Neutrophil (primary cell): ENCODE results near the gene SNAPC4.

Experiments used
- H3K27ac ChIP-seq: fragments of 200-600 bp; sonication (generic); 2 replicates; pipeline ENCODE4 v1.5.1; 2016; ENCODE audit warnings: mild to moderate bottlenecking, moderate library complexity
- H3K27me3 ChIP-seq: fragments of 200-600 bp; sonication (generic); 2 replicates; pipeline ENCODE4 v1.6.0; 2016; ENCODE audit warnings: mild to moderate bottlenecking
- H3K36me3 ChIP-seq: fragments of 200-600 bp; sonication (generic); 2 replicates; pipeline ENCODE4 v1.5.1; 2017
- H3K4me1 ChIP-seq, 2 experiments: fragments of 200-600 bp in 1 of 2; sonication (generic) in 1 of 2; 1 replicate in 1 of 2; 2 replicates in 1 of 2; pipeline versions ENCODE4 v1.5.1 to v1.6.1; 2013 to 2016; ENCODE audit warnings: low read depth in 1 of 2, low read length in 1 of 2, mild to moderate bottlenecking in 1 of 2, moderate library complexity in 1 of 2; ENCODE audit not compliant: control insufficient read depth in 1 of 2, insufficient read depth in 1 of 2
- H3K4me3 ChIP-seq, 2 experiments: fragments of 200-600 bp in 1 of 2; sonication (generic) in 1 of 2; 1 replicate in 1 of 2; 2 replicates in 1 of 2; pipeline ENCODE4 v1.5.1; 2013 to 2016; ENCODE audit warnings: low read depth in 1 of 2, low read length in 1 of 2, mild to moderate bottlenecking in 1 of 2, moderate library complexity in 1 of 2
- H3K9me3 ChIP-seq: fragments of 200-600 bp; sonication (generic); 2 replicates; pipeline ENCODE4 v1.5.1; 2016
- TF ChIP-seq, protein P1 (sequence below): fragments of 200-600 bp; sonication (generic); IDR thresholded peaks from 2 replicates; pipeline ENCODE4 v1.5.1; 2016; ENCODE audit warnings: antibody characterized with exemption

The SNAPC4 gene

DNA sequence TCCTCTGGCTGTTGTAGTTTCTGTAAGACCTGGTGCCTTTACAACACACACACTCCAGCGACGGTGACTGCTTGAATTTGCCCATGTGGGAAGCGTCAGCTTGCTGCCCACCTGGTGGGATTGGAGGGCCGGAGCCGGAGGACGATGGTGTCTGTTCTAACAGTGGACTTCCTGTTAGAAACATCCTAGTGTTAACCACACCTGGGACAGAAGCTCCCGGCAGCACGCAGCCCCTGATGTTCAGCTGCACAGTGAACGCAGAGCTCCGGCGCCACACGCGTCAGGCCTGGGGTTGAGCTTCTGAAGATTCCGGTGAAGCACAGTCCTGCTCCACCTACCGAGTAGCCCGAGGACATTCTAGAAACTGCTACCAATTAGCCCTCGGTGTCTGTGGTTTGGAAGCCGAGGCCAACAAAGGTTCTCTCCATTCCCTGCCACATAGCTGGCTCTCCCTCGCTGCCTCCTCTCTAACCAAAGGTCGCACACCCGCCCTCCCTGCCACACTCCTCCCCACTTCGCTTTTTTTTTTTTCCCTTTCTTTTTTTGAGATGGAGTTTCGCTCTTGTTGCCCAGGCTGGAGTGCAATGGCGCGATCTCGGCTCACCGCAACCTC is 24.9 kb upstream of the SNAPC4 start:
- Histone ChIP-seq H3K9me3 (no peaks in the 10 kb centered on the region), H3K4me1 (no peaks in the 10 kb centered on the region), H3K4me3 (no peak overlapping the region), H3K27ac (no peak overlapping the region), H3K36me3 (peaks cover 58% of the 10 kb centered on the region), H3K27me3 (no peaks in the 10 kb centered on the region)
- TF ChIP-seq, protein P1, sequence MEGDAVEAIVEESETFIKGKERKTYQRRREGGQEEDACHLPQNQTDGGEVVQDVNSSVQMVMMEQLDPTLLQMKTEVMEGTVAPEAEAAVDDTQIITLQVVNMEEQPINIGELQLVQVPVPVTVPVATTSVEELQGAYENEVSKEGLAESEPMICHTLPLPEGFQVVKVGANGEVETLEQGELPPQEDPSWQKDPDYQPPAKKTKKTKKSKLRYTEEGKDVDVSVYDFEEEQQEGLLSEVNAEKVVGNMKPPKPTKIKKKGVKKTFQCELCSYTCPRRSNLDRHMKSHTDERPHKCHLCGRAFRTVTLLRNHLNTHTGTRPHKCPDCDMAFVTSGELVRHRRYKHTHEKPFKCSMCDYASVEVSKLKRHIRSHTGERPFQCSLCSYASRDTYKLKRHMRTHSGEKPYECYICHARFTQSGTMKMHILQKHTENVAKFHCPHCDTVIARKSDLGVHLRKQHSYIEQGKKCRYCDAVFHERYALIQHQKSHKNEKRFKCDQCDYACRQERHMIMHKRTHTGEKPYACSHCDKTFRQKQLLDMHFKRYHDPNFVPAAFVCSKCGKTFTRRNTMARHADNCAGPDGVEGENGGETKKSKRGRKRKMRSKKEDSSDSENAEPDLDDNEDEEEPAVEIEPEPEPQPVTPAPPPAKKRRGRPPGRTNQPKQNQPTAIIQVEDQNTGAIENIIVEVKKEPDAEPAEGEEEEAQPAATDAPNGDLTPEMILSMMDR = no peak

DNA sequence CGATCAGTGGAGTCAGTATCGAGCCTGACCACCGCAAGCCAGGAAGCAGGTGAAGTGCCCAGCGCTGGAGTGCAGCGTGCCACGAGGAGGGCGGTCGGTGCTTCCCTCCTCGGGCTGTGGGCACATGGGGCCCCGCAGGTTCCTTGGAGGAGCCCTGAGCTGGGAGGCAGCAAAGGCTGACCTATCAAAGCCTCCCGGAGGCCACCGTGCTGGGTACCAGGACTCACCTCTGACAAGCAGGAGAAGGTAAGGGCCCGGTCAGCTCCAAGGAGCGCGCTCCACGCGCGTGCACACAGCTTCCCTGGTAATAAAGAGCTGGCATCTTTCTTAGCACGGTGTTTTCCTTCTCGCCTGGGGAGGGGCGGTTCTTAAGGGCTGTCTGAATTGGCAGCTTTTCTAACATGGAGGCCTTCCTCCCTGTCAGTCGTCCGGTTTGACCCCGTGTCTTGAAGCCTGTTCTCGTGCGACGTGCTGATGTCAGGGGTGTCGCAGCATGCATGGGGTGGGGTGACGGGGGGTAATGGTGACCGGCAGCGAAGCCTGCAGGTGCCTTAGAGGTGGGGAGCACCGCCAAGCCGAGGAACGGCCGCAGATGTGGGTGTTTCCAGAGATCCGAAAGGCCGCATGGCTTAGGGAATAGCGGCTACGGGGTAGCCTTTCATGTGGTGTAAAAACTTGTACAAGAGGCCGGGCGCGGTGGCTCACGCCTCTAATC is 23.6 kb upstream of the SNAPC4 start:
- no peak overlapping the region for H3K4me3 ChIP-seq

DNA sequence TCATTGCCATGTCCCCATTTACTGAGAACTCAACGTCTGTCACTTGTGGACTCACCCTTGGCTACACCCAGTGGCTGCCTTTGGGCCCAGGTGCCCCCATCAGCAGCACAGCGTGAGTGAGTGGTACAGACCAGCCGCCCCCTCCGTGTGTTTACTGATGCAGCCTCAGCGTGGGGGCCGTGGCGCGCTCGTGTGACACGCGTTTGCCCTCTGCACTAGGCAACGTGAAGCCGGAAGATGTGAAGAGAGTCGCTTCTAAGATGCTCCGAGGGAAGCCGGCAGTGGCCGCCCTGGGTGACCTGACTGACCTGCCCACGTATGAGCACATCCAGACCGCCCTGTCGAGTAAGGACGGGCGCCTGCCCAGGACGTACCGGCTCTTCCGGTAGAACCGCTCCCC is 22.9 kb upstream of the SNAPC4 start:
- H3K4me1 ChIP-seq = no peaks in the 10 kb centered on the region
- TF ChIP-seq, protein P1 = no peak
- no peaks in the 10 kb centered on the region for H3K9me3 ChIP-seq
- no peak overlapping the region for H3K27ac ChIP-seq
- no peak overlapping the region for H3K4me3 ChIP-seq
- no peaks in the 10 kb centered on the region for H3K27me3 ChIP-seq
- peaks cover 67% of the 10 kb centered on the region for H3K36me3 ChIP-seq

More for the DNA sequence above, 23.6 kb upstream of the SNAPC4 start:
- Histone ChIP-seq H3K27ac (no peak overlapping the region), H3K4me1 (no peaks in the 10 kb centered on the region), H3K27me3 (no peaks in the 10 kb centered on the region), H3K36me3 (peaks cover 60% of the 10 kb centered on the region), H3K9me3 (no peaks in the 10 kb centered on the region)
- TF ChIP-seq, protein P1 = no peak

DNA sequence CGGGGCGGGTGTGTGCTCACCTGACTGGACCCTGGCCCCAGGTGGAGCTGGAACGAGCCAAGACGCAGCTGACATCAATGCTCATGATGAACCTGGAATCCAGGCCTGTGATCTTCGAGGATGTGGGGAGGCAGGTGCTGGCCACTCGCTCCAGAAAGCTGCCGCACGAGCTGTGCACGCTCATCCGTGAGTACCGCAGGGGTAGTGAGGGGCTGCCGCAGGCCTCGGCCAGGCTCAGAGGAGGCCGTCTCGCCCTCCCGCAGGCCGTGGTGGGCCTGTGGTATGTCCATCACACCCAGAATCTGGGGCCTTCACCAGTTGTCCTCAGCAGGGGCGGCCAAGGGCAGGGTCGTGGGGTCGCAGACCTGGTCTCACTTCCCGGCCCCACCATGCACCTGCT is 21.8 kb upstream of the SNAPC4 start:
- peaks cover 78% of the 10 kb centered on the region for H3K36me3 ChIP-seq
- no peaks in the 10 kb centered on the region for H3K9me3 ChIP-seq
- TF ChIP-seq, protein P1 = no peak
- no peaks in the 10 kb centered on the region for H3K4me1 ChIP-seq
- no peak overlapping the region for H3K4me3 ChIP-seq
- no peak overlapping the region for H3K27ac ChIP-seq
- H3K27me3 ChIP-seq = no peaks in the 10 kb centered on the region

DNA sequence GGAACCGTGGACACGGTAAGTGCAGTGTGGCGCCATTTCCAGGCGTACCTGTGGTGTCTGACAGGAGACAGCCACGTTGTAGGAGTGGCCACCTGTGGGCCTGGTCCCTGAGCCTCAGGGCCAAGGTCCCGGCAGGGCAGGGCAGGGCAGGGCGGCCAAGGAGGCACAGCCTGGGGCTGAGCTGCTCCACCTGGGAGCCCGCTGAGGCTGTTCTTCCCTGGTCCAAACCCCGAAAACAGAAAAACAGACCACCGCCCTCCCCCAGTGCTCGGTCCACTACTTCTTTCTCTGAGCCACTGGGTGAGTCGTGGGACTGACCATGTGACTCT is 19.1 kb upstream of the SNAPC4 start:
- TF ChIP-seq, protein P1 = no peak
- H3K9me3 ChIP-seq = no peaks in the 10 kb centered on the region
- H3K36me3 ChIP-seq = peaks cover 95% of the 10 kb centered on the region
- no peak overlapping the region for H3K4me3 ChIP-seq
- H3K27me3 ChIP-seq = no peaks in the 10 kb centered on the region
- H3K27ac ChIP-seq = no peak overlapping the region
- no peaks in the 10 kb centered on the region for H3K4me1 ChIP-seq
